HL-60 (cell line): ENCODE data around the gene DNAH17.

Experiments
- POLR2AphosphoS5 ChIP-seq: IDR thresholded peaks from 2 replicates; pipeline ENCODE4 v1.6.1; 2012; ENCODE audit warnings: low read depth
- TF ChIP-seq, protein P1 (sequence below): IDR thresholded peaks from one replicate; pipeline ENCODE4 v1.5.1; 2011; ENCODE audit warnings: low read length, control low read depth, inconsistent platforms; ENCODE audit not compliant: insufficient read depth
- TF ChIP-seq, protein P2 (sequence below): IDR thresholded peaks from 2 replicates; pipeline ENCODE4 v1.6.1; 2012; ENCODE audit warnings: low read depth; ENCODE audit not compliant: insufficient replicate concordance

DNA sequence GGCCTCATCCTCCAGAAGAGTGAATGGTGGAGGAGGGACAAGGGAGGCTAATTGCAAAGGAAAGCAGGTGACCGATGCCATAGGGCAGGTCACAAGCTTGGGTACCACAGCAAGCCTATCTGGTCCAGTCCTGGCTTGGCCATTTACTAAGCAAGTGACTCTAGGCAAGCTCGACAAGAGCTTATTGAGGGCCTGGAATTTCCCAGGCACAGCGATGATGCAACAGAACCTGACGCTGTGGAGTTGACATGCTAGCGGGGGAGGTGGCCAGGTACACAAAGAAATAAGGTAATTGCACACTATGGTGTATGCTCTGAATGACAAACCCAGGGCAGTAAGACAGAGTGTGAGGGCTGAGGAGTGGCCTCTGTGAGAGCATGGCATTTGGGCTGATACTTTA is 100.2 kb downstream of the DNAH17 start:
- TF ChIP-seq, protein P1, sequence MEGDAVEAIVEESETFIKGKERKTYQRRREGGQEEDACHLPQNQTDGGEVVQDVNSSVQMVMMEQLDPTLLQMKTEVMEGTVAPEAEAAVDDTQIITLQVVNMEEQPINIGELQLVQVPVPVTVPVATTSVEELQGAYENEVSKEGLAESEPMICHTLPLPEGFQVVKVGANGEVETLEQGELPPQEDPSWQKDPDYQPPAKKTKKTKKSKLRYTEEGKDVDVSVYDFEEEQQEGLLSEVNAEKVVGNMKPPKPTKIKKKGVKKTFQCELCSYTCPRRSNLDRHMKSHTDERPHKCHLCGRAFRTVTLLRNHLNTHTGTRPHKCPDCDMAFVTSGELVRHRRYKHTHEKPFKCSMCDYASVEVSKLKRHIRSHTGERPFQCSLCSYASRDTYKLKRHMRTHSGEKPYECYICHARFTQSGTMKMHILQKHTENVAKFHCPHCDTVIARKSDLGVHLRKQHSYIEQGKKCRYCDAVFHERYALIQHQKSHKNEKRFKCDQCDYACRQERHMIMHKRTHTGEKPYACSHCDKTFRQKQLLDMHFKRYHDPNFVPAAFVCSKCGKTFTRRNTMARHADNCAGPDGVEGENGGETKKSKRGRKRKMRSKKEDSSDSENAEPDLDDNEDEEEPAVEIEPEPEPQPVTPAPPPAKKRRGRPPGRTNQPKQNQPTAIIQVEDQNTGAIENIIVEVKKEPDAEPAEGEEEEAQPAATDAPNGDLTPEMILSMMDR: no peak
- TF ChIP-seq POLR2AphosphoS5: no peak
- TF ChIP-seq, protein P2, sequence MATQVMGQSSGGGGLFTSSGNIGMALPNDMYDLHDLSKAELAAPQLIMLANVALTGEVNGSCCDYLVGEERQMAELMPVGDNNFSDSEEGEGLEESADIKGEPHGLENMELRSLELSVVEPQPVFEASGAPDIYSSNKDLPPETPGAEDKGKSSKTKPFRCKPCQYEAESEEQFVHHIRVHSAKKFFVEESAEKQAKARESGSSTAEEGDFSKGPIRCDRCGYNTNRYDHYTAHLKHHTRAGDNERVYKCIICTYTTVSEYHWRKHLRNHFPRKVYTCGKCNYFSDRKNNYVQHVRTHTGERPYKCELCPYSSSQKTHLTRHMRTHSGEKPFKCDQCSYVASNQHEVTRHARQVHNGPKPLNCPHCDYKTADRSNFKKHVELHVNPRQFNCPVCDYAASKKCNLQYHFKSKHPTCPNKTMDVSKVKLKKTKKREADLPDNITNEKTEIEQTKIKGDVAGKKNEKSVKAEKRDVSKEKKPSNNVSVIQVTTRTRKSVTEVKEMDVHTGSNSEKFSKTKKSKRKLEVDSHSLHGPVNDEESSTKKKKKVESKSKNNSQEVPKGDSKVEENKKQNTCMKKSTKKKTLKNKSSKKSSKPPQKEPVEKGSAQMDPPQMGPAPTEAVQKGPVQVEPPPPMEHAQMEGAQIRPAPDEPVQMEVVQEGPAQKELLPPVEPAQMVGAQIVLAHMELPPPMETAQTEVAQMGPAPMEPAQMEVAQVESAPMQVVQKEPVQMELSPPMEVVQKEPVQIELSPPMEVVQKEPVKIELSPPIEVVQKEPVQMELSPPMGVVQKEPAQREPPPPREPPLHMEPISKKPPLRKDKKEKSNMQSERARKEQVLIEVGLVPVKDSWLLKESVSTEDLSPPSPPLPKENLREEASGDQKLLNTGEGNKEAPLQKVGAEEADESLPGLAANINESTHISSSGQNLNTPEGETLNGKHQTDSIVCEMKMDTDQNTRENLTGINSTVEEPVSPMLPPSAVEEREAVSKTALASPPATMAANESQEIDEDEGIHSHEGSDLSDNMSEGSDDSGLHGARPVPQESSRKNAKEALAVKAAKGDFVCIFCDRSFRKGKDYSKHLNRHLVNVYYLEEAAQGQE: no peak
